HEK293 (cell line): ENCODE data around the gene STRN3.
"Not testable (repeated sequence)": the region's sequence is repeated elsewhere in the genome, so short reads cannot be mapped to it uniquely, and the experiment has no call there.

ENCODE experiments used
- CTCF ChIA-PET: fragments of 350-600 bp; formaldehyde crosslinking; extraction: SDS; loops from one replicate; lab custom pipeline; 2021; ENCODE audit warnings: antibody characterized with exemption; lab: Yijun Ruan, JAX
- POLR2A ChIA-PET: fragments of 300-600 bp; formaldehyde crosslinking; extraction: SDS; loops from one replicate; lab custom pipeline; 2020; ENCODE audit warnings: antibody characterized with exemption, inconsistent platforms; lab: Yijun Ruan, JAX
- H3K27ac ChIP-seq: fragments of 200-500 bp; sonication (Bioruptor generic); 2 replicates; pipeline ENCODE4 v1.5.1; 2014; ENCODE audit warnings: low read depth, low read length, control low read depth, inconsistent platforms; ENCODE audit errors: extremely low read depth
- H3K36me3 ChIP-seq, 2 experiments: fragments of 200-500 bp in 1 of 2; sonication (Bioruptor generic) in 1 of 2; 1 replicate in 1 of 2; 2 replicates in 1 of 2; pipeline ENCODE4 v1.5.1; 2014 to 2017; ENCODE audit warnings: inconsistent platforms in 2 of 2, low read length in 2 of 2; ENCODE audit not compliant: control insufficient read depth in 2 of 2, insufficient read depth in 1 of 2
- H3K4me1 ChIP-seq: fragments of 200-500 bp; sonication (Bioruptor generic); 2 replicates; pipeline ENCODE4 v1.5.1; 2014; ENCODE audit warnings: mild to moderate bottlenecking, low read length, inconsistent platforms; ENCODE audit not compliant: control insufficient read depth, insufficient read depth
- H3K4me3 ChIP-seq: 2 replicates; pipeline ENCODE4 v1.5.1; 2011; ENCODE audit warnings: low read depth, mild to moderate bottlenecking, control low read depth, low read length, moderate library complexity
- H3K9me3 ChIP-seq: fragments of 200-500 bp; sonication (Bioruptor generic); 2 replicates; pipeline ENCODE4 v1.5.1; 2014; ENCODE audit warnings: low read depth, low read length, inconsistent platforms; ENCODE audit not compliant: control insufficient read depth, insufficient read depth
- CTCF ChIP-seq: fragments of 450-650 bp; formaldehyde crosslinking; IDR thresholded peaks from 2 replicates; pipeline ENCODE4 v1.5.1; 2016; ENCODE audit warnings: missing biosample characterization, missing genetic modification characterization
- KLF8 ChIP-seq: fragments of 450-650 bp; formaldehyde crosslinking; IDR thresholded peaks from 2 replicates; pipeline ENCODE4 v1.5.1; 2016; ENCODE audit warnings: missing biosample characterization, missing genetic modification characterization
- PRDM6 ChIP-seq: fragments of 450-650 bp; formaldehyde crosslinking; IDR thresholded peaks from 2 replicates; pipeline ENCODE4 v1.5.1; 2017; ENCODE audit warnings: missing biosample characterization, missing genetic modification characterization
- YY2 ChIP-seq: fragments of 450-650 bp; formaldehyde crosslinking; IDR thresholded peaks from 2 replicates; pipeline ENCODE4 v1.5.1; 2016; ENCODE audit warnings: missing biosample characterization, missing genetic modification characterization
- ZBTB17 ChIP-seq: fragments of 450-650 bp; formaldehyde crosslinking; IDR thresholded peaks from 2 replicates; pipeline ENCODE4 v1.5.1; 2016; ENCODE audit warnings: missing biosample characterization, missing genetic modification characterization
- ZNF121 ChIP-seq: fragments of 450-650 bp; formaldehyde crosslinking; IDR thresholded peaks from 2 replicates; pipeline ENCODE4 v1.5.1; 2016; ENCODE audit warnings: missing biosample characterization, missing genetic modification characterization
- ZNF521 ChIP-seq: fragments of 450-650 bp; formaldehyde crosslinking; IDR thresholded peaks from 2 replicates; pipeline ENCODE4 v1.5.1; 2017; ENCODE audit warnings: missing biosample characterization, mild to moderate bottlenecking, missing genetic modification characterization
- ZNF558 ChIP-seq: fragments of 450-650 bp; formaldehyde crosslinking; IDR thresholded peaks from 2 replicates; pipeline ENCODE4 v1.5.1; 2016; ENCODE audit warnings: missing biosample characterization, missing genetic modification characterization
- ZNF600 ChIP-seq: fragments of 450-650 bp; formaldehyde crosslinking; IDR thresholded peaks from 2 replicates; pipeline ENCODE4 v1.5.1; 2016; ENCODE audit warnings: missing biosample characterization, missing genetic modification characterization
- ZNF654 ChIP-seq: fragments of 450-650 bp; formaldehyde crosslinking; IDR thresholded peaks from 2 replicates; pipeline ENCODE4 v1.5.1; 2016; ENCODE audit warnings: low read depth, missing biosample characterization, missing genetic modification characterization
- TF ChIP-seq, protein P1 (sequence below): fragments of 450-650 bp; formaldehyde crosslinking; IDR thresholded peaks from 2 replicates; pipeline ENCODE4 v1.5.1; 2016; ENCODE audit warnings: missing biosample characterization, missing genetic modification characterization
- TF ChIP-seq, protein P2 (sequence below): fragments of 450-650 bp; formaldehyde crosslinking; IDR thresholded peaks from 2 replicates; pipeline ENCODE4 v1.5.1; 2016; ENCODE audit warnings: missing biosample characterization, missing genetic modification characterization

STRN3 gene

DNA sequence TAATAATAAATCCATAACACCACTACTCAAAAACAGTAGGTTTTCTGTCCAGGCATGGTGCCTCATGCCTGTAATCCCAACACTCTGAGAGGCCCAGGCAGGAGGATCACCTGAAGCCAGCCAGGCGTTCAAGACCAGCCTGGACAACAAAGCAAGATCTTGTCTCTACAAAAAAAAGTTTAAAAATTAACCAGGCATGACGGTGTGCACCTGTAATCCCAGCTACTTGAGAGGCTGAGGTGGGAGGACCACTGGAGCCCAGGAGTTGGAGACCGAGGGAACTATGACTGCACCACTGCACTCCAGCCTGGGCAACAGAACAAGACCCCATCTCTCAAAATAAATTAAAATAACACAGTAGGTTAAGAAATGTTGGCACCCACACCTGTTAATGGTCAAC is 45.2 kb downstream of the STRN3 start:
- ChIA-PET CTCF (interaction anchor here (0.6 to 1.6 kb wide), 3 partner anchors 101 to 222 kb away, joined by 3 to 10 read pairs (median 6); no protein-coding TSS in a partner anchor), POLR2A (no interaction called here)
- Histone ChIP-seq H3K4me3 (no peak overlapping the region), H3K36me3 (no peaks in the 10 kb centered on the region; a peak in 1 of 3 replicates), H3K4me1 (no peaks in the 10 kb centered on the region; the same call in 1 of the 2 replicates), H3K9me3 (no peaks in the 10 kb centered on the region), H3K27ac (no peak overlapping the region)
- TF ChIP-seq ZNF121 (tag by site-specific recombination), result 0 out of 2 replicates have a peak, but pooled peaks have one; percentile 22
- TF ChIP-seq YY2 (tag by site-specific recombination), result no peak
- no peak for TF ChIP-seq ZNF521

GRCh38 chr14:30980106-30980704 is 46.0 kb downstream of the STRN3 start:
- POLR2A ChIA-PET, result not testable (repeated sequence)
- TF ChIP-seq, protein P1, sequence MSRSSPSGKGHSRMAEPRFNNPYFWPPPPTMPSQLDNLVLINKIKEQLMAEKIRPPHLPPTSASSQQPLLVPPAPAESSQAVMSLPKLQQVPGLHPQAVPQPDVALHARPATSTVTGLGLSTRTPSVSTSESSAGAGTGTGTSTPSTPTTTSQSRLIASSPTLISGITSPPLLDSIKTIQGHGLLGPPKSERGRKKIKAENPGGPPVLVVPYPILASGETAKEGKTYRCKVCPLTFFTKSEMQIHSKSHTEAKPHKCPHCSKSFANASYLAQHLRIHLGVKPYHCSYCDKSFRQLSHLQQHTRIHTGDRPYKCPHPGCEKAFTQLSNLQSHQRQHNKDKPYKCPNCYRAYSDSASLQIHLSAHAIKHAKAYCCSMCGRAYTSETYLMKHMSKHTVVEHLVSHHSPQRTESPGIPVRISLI (tag by site-specific recombination), result peak; percentile 31; the same call in 1 of the 2 replicates
- TF ChIP-seq ZNF654, result peak; percentile 82
- TF ChIP-seq, protein P2, sequence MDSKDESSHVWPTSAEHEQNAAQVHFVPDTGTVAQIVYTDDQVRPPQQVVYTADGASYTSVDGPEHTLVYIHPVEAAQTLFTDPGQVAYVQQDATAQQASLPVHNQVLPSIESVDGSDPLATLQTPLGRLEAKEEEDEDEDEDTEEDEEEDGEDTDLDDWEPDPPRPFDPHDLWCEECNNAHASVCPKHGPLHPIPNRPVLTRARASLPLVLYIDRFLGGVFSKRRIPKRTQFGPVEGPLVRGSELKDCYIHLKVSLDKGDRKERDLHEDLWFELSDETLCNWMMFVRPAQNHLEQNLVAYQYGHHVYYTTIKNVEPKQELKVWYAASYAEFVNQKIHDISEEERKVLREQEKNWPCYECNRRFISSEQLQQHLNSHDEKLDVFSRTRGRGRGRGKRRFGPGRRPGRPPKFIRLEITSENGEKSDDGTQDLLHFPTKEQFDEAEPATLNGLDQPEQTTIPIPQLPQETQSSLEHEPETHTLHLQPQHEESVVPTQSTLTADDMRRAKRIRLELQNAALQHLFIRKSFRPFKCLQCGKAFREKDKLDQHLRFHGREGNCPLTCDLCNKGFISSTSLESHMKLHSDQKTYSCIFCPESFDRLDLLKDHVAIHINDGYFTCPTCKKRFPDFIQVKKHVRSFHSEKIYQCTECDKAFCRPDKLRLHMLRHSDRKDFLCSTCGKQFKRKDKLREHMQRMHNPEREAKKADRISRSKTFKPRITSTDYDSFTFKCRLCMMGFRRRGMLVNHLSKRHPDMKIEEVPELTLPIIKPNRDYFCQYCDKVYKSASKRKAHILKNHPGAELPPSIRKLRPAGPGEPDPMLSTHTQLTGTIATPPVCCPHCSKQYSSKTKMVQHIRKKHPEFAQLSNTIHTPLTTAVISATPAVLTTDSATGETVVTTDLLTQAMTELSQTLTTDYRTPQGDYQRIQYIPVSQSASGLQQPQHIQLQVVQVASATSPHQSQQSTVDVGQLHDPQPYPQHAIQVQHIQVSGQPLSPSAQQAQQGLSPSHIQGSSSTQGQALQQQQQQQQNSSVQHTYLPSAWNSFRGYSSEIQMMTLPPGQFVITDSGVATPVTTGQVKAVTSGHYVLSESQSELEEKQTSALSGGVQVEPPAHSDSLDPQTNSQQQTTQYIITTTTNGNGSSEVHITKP, result peak; percentile 45
- 0 out of 2 replicates have a peak, but pooled peaks have one; percentile 24 for TF ChIP-seq KLF8 (tag by site-specific recombination)
- TF ChIP-seq ZNF600, result peak; percentile 78
- peak; percentile 18; the same call in 1 of the 2 replicates for TF ChIP-seq ZBTB17 (tag by site-specific recombination)
- TF ChIP-seq CTCF (tag by site-specific recombination), result 0 out of 2 replicates have a peak, but pooled peaks have one; percentile 25
- peak; percentile 37; the same call in 1 of the 2 replicates for TF ChIP-seq PRDM6 (tag by site-specific recombination)
- TF ChIP-seq, all 188 proteins: peak for 8; not testable (repeated sequence) for 180
- not testable (repeated sequence) for H3K36me3 ChIP-seq, H3K4me3 ChIP-seq, H3K27ac ChIP-seq, H3K4me1 ChIP-seq, H3K9me3 ChIP-seq
- CTCF ChIA-PET, result interaction anchor here (0.6 to 1.6 kb wide), 7 partner anchors 15 to 398 kb away, joined by 3 to 10 read pairs (median 3); no protein-coding TSS in a partner anchor

DNA sequence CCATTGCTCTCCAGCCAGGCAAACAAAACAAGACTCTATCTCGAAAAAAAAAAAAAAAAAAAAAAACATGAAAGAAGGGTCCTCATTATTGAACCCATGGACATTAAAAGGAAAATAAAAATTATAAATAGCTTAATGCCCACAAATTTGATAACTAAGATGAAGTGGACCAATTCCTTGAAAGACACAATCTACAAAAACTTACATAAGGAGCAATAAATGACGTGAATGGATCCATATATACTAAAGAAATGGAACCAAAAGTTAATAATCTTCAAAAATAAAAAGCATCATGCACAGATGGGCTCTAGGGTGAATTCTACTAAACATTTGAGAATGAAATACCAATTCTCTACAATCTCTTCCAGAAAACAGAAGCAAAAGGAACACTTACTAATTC is 48.4 kb downstream of the STRN3 start:
- Histone ChIP-seq H3K9me3 (no peaks in the 10 kb centered on the region), H3K4me1 (no peaks in the 10 kb centered on the region; the same call in 1 of the 2 replicates), H3K27ac (no peak overlapping the region), H3K36me3 (no peaks in the 10 kb centered on the region; a peak in 1 of 3 replicates), H3K4me3 (no peak overlapping the region)
- CTCF ChIA-PET, result interaction anchor here (1.1 to 1.3 kb wide), 2 partner anchors 14 to 105 kb away, joined by 5 read pairs; no protein-coding TSS in a partner anchor
- POLR2A ChIA-PET, result interaction anchor here (0.7 kb wide), 1 partner anchor 583 kb away, joined by 5 read pairs; no protein-coding TSS in a partner anchor
- TF ChIP-seq PRDM6 (tag by site-specific recombination) (no peak), ZNF558 (tag by site-specific recombination) (peak; percentile 93)
